ENCODE measurements around the gene MTMR1.
A peak's percentile ranks its signal among the peaks of the same experiment; 100 is the strongest.

The MTMR1 gene

GRCh38 chrX:150769408-150769807 lies 76.2 kb downstream of the MTMR1 start:
- no peak for TF ChIP-seq CTCF (conservative IDR thresholded peaks at IDR 0.05; ENCODE audit: low read depth, low read length)
- no peak for DNase-seq (ENCODE audit: low read depth)
- H3K4me3 ChIP-seq (ENCODE audit: low read depth, low read length) = no peak overlapping the region

GRCh38 chrX:150770623-150771022 lies 77.4 kb downstream of the MTMR1 start:
- no peak for TF ChIP-seq CTCF (conservative IDR thresholded peaks at IDR 0.05; ENCODE audit: low read depth, low read length)
- no peak for DNase-seq (ENCODE audit: low read depth)
- no peak overlapping the region for H3K4me3 ChIP-seq (ENCODE audit: low read depth, low read length)

DNA sequence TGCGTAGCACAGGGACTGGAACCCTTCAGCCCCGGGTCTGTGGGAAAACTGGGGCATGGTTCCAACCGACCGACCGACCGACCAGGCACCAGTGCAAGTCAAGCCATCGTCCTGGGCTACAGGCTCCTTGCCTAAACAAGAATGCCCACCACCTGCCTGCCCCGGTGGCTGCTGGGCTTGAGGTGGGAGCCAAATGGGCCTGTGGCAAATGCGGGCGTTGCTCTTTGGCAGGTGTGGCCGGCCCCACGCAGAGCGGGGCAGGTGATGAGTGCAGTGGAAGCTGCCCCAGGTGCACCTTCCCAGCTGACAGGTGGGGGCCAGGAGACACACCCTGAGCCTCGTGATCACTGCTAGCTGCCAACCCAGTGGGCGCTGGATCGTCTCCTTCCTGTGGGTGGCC lies 77.9 kb downstream of the MTMR1 start:
- TF ChIP-seq CTCF (conservative IDR thresholded peaks at IDR 0.05; ENCODE audit: low read depth, low read length) = no peak
- H3K4me3 ChIP-seq (ENCODE audit: low read depth, low read length) = no peak overlapping the region
- DNase-seq (ENCODE audit: low read depth) = no peak

- peak; percentile 73 for DNase-seq (ENCODE audit: low read depth)
- no peak overlapping the region for H3K4me3 ChIP-seq (ENCODE audit: low read depth, low read length)
- peak; percentile 84 for TF ChIP-seq CTCF (conservative IDR thresholded peaks at IDR 0.05; ENCODE audit: low read depth, low read length)
Measured at GRCh38 chrX:150772150-150772970, 79.2 kb downstream of the MTMR1 start.

DNA sequence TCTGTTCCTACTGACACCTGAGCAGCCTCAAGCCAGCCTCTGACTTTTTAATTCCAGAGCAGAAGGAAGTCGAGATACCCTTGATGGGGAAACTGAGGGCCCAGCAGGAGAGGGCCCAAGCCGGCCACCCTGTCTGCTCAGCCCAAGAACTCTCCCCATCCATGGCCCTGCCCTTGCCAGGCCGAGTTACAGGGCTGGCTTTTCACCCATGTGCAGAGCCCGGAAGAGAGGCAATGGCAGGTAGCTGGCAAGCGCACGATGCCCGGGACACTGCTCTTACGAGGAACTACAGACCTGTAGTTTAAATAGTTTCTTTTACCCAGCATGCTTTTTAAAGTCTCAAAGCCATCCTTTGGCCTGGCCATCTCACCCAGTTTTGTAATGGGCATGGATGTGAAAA lies 79.9 kb downstream of the MTMR1 start:
- H3K4me3 ChIP-seq (ENCODE audit: low read depth, low read length) = no peak overlapping the region
- DNase-seq (ENCODE audit: low read depth) = no peak
- TF ChIP-seq CTCF (conservative IDR thresholded peaks at IDR 0.05; ENCODE audit: low read depth, low read length) = no peak

DNA sequence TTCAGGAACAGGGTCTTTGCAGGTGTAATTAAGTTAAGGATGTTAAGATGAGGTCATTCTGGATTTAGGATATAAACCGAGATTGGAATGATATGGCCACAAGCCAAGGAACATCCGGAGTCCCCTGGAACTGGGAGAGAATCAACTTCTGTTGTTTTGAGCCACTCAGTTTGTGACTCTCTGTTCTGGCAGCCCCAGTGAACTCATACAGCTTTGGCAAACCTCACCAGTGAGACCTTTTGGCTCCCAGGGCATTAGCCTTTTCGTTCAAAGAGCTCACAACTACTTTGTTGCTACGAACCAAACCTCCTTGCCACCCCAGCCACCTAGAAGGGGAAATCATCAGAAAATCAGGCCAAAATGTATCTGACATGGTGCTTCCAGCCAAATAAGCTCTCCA lies 80.4 kb downstream of the MTMR1 start:
- no peak for DNase-seq (ENCODE audit: low read depth)
- no peak overlapping the region for H3K4me3 ChIP-seq (ENCODE audit: low read depth, low read length)
- TF ChIP-seq CTCF (conservative IDR thresholded peaks at IDR 0.05; ENCODE audit: low read depth, low read length) = no peak
